Suprapubic skin (tissue), 3 donors: Measurements from ENCODE around the gene NTF4.

ENCODE experiments used
- POLR2AphosphoS5 ChIP-seq, 3 donors: sonication (generic); formaldehyde crosslinking; IDR thresholded peaks; one replicate each; pipeline ENCODE4 v1.6.1; 2017; ENCODE audit warnings: antibody characterized with exemption in 3 of 3
- TF ChIP-seq, protein P1 (sequence below), 2 donors: fragments of 200-600 bp in 1 of 2; fragments of 450-650 bp in 1 of 2; sonication (generic) in 1 of 2; IDR thresholded peaks; one replicate each; pipeline ENCODE4 v1.5.1; 2016 to 2019; ENCODE audit warnings: antibody characterized with exemption in 2 of 2, mild to moderate bottlenecking in 1 of 2, moderate library complexity in 1 of 2

DNA sequence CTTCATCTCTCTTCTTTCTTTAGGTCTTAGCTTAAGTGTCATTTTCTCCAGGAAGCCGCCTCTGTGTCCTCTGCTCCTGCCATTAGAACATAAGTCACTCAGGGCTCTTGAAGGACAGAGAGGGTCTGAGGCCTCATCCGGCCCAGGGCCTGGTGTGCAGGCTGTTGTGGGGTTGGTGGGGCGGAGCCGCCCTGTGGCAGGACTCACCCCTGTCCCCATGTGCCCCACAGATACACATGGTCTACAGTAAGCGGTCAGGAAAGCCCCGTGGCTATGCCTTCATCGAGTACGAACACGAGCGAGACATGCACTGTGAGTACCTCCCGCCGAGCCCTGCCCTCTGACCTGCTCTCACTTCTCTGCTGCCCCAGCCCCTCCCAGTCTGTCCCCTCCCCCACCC is 36.5 kb upstream of the NTF4 start:
- TF ChIP-seq, protein P1, sequence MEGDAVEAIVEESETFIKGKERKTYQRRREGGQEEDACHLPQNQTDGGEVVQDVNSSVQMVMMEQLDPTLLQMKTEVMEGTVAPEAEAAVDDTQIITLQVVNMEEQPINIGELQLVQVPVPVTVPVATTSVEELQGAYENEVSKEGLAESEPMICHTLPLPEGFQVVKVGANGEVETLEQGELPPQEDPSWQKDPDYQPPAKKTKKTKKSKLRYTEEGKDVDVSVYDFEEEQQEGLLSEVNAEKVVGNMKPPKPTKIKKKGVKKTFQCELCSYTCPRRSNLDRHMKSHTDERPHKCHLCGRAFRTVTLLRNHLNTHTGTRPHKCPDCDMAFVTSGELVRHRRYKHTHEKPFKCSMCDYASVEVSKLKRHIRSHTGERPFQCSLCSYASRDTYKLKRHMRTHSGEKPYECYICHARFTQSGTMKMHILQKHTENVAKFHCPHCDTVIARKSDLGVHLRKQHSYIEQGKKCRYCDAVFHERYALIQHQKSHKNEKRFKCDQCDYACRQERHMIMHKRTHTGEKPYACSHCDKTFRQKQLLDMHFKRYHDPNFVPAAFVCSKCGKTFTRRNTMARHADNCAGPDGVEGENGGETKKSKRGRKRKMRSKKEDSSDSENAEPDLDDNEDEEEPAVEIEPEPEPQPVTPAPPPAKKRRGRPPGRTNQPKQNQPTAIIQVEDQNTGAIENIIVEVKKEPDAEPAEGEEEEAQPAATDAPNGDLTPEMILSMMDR (IDR thresholded peaks at IDR 0.05) = no peak
- TF ChIP-seq POLR2AphosphoS5 (IDR thresholded peaks at IDR 0.05) = no peak
